GM21576 (cell line): ENCODE data around the gene MYO18B.

Source experiments
- ATAC-seq: cut with Tn5 transposase; IDR thresholded peaks from one replicate; pipeline ENCODE4 v1.9.1; 2021; ENCODE audit warnings: mild to moderate bottlenecking, moderate library complexity; ENCODE audit not compliant: unreplicated experiment

Gene MYO18B

GRCh38 chr22:26027341-26027740 is 285.4 kb downstream of the MYO18B start:
- ATAC-seq: no peak

DNA sequence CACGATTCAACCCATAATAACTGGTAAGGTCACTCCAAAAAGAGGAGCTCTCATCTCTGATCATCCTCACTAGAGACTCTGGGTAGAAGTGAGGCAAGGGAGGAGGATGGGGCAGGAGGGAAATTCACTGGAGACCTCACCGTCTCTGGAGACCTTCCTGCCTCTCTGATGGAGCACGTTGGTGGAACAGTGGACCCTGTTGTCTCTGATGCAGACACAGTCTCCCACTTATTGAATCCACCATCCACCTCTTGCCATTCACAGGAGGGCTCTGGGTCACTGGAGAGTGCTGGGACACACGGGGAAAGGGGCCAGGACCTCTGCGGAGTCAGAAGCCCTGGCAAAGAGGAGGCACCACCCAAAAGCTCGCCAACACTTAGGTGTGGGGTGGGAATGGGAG is 289.7 kb downstream of the MYO18B start:
- no peak for ATAC-seq

DNA sequence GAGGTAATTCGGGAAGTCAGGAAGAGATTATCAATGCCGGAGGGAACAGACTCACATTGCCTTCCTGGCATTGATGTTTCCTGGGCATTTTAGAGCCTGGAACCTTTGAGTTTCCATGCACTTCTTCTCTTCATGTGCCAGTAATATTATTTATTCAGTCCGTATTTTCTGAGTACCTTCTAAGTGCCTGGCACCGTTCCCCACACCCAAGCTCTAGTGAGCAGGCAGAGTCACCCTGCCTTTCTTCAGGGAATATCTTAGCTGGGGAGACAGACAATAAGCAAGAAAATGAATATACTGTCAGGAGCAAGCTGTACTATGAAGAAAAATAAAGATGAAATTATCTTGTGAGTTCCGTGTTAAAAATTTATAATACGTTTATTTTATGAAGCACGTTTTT is 291.1 kb downstream of the MYO18B start:
- ATAC-seq: no peak

- ATAC-seq: no peak
Observed at GRCh38 chr22:26033586-26033985, 291.6 kb downstream of the MYO18B start.

DNA sequence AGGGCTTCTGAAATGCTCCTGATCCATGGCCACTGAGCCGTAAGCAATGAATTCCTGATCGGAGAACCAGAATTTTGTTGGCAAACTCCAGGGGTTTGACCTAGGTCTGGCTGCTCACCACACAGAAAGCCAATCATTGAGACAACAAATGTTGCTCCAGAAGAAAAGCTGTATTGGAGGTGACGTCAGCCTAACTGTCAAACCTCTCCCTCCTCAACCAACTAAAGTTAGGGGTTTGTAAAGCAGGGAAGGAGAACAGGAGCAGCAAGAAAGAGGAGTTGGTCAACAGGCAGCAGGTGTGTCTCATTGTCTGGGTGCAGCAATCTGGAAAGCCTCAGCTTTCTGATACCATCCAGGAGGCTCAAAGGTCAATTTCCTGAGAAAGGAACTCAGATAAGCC is 293.5 kb downstream of the MYO18B start:
- no peak for ATAC-seq

GRCh38 chr22:26038365-26038764 is 296.4 kb downstream of the MYO18B start:
- no peak for ATAC-seq

GRCh38 chr22:26041931-26042330 is 299.9 kb downstream of the MYO18B start:
- no peak for ATAC-seq

DNA sequence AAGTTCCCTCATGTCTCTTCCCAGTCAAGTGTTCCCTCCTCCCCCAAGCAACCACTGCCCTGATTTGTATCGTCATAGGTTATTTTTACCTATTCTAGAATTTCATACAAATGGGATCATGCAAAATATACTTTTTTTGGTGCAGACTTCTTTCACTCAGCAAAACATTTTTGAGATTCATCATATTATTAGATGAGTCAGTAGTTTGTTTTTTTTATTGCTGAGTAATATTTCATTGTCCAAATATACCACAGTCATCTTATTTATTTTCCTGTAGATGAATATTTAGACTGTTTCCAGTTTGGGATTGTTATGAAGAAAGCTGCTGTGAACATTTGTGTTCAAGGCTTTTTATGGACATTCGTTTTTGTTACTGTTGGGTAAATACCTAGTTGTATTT is 301.0 kb downstream of the MYO18B start:
- no peak for ATAC-seq

- ATAC-seq: no peak
Observed at GRCh38 chr22:26045051-26045450, 303.1 kb downstream of the MYO18B start.

GRCh38 chr22:26045860-26046259 is 303.9 kb downstream of the MYO18B start:
- ATAC-seq: no peak

DNA sequence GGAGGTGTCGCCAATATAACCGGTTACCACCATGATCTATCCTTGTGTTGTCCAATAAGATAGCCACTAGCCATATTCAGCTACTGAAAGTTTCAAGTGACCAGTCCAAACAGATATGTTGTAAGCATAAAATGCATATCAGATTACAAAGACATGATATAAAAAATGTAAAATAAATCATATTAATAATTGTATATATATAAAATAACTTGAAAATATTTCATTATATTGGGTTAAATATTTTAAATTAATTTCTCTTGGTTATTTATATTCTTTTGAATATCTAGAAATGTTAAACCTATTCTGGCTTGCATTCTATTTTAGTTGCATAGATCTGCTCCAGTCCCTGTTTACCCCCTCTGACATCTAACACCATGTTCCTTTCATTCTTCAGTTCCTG is 305.5 kb downstream of the MYO18B start:
- ATAC-seq: no peak

DNA sequence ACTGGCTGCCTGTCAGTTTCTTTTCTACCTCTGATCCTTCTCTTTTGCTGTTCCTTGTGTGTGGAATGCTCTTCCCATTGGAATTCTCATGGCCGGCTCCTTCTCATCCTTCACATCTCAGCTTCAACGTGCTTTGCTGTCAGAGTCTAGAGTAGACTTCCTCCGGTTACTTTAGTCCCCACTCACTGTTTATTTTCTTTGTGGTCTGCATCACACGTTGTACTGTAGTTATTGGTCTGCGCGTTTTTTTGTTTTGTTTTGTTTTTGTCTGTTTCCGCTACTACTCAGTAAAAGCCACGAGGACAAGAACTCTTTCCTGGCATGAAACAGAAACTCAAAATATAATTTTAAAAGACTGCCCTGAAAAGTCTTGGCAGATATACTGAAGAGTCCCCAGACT is 305.9 kb downstream of the MYO18B start:
- ATAC-seq: no peak

DNA sequence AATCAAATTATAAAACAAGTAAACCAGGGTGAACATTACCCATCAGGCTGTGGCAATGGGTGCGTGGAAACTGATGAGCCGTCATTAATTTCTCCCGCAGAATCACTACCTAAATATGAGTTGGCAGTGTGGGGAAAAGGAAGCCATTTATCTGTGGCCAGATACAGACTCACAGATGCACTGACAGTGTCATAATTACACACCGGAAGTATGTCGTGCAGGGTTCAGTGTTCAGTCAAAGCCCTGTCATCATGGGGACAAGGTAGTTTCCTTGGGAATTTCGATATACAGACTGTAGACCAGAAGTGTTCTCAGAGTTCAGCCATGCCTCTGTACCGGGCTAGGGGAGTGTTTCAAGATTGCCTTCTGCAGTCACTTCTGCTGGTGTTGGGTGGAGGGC is 308.1 kb downstream of the MYO18B start:
- no peak for ATAC-seq

GRCh38 chr22:26053737-26054316 is 311.8 kb downstream of the MYO18B start:
- no peak for ATAC-seq

GRCh38 chr22:26054841-26055605 is 313.0 kb downstream of the MYO18B start:
- ATAC-seq: no peak

DNA sequence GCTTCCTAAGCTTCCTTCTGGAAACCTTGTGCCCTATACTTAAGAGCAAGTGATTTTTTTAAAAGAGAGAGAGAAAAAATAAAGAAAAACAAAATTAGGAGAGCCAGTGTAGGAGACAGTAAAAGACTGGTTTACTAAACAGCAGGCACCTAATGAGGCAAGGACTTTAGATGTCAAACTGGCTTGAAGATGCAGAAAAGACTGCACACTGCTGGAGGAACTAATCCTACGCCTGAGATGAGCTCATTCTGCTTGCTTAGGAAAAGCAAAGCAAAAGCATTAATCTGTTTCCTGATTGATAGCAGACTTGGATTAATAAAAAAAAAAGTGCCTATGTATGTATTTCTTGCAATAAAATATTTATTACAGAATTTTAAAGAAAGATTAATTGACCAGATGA is 313.7 kb downstream of the MYO18B start:
- no peak for ATAC-seq

GRCh38 chr22:26056455-26057200 is 314.6 kb downstream of the MYO18B start:
- no peak for ATAC-seq

DNA sequence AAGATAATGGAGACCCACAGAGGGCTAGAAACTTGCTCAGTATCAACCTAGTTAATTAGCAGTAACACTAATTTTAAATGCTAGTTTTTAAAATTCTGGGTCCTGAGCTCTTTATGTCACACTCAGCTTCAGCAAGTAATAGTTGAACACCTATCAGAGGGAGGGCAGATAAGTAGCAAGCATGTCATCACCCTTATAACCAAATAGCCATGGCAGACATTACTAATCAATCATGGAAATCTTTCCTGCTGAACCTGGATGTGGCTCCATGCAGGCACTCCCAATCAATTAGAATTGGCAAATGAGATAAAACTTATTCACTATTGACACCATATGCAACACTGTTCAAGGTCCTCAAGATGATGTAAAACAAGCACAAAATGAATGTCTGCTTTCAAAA is 315.7 kb downstream of the MYO18B start:
- ATAC-seq: no peak

DNA sequence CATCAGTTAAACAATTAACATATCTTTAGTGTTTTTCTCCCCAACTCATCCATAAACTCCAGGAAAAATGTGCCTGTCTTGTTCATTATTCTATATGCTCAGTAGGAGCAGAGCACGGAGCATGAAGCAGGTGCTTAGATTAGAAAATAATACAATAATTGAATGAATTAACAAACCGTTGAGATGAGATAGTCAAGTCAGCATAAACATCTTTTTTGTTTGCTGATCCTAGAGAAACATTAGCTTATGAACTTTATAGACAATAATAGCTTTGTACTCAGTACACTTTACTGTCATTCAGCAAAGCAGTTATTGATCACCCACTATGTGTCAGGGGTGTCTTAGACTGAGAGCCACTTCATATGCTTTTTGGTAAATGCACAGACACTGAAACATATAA is 322.1 kb downstream of the MYO18B start:
- ATAC-seq: no peak

- ATAC-seq: no peak
Observed at GRCh38 chr22:26065847-26066246, 323.9 kb downstream of the MYO18B start.

DNA sequence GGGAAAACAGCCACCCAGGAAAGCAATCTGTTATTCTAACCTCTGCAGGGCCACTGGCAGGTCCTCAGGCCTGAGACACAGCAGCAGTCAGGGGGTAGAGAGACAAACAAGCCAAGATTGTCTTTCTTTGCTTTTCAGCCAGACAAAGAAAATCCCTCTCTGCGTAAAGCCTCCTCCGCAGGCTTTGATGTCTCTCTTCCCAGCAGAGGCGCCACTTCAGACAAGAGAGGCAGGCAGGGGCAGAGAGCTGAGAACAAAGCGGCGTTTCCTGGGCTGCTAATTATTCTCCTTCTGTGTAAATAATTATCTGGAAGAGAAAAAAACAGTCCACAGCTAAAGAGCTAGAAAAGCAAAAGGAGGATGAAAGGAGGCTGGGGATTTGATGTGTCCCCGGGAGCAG is 324.5 kb downstream of the MYO18B start:
- no peak for ATAC-seq

- ATAC-seq: no peak
Observed at GRCh38 chr22:26068571-26068970, 326.6 kb downstream of the MYO18B start.
